Sigmoid colon (tissue), 7 donors: ENCODE data around the gene SPIN1. TPM values are rescaled to one million over a fixed set of nuclear protein-coding genes. Genes with fewer than 3 reads are reported as not detected.
"Not testable (repeated sequence)": the region's sequence is repeated elsewhere in the genome, so short reads cannot be mapped to it uniquely, and the experiment has no call there.

Experiments
- DNase-seq: peaks from one replicate; pipeline ENCODE4 v3.0.0-alpha.2; 2019
- H3K27ac ChIP-seq, 4 donors: fragments of 200-600 bp; sonication (generic); one replicate each; pipeline ENCODE4 v1.5.1; 2016 to 2019; ENCODE audit warnings: mild to moderate bottlenecking in 1 of 4
- H3K27me3 ChIP-seq, 3 donors: fragments of 200-600 bp; sonication (generic); one replicate each; pipeline ENCODE4 v1.5.1; 2019; ENCODE audit warnings: mild to moderate bottlenecking in 1 of 3
- H3K36me3 ChIP-seq, 4 donors: fragments of 200-600 bp; sonication (generic); one replicate each; pipeline ENCODE4 v1.5.1; 2016 to 2019
- H3K4me1 ChIP-seq, 4 donors: fragments of 200-600 bp; sonication (generic); one replicate each; pipeline ENCODE4 v1.5.1; 2017 to 2019
- H3K4me3 ChIP-seq, 4 donors: fragments of 200-600 bp; sonication (generic); one replicate each; pipeline ENCODE4 v1.5.1; 2017 to 2019; ENCODE audit warnings: mild to moderate bottlenecking in 2 of 4, moderate library complexity in 1 of 4
- H3K9me3 ChIP-seq, 4 donors: fragments of 200-600 bp in 3 of 4; sonication (generic) in 3 of 4; one replicate each; pipeline versions ENCODE4 v1.5.1 to v1.6.1; 2013 to 2019
- CTCF ChIP-seq, 4 experiments: fragments of 450-650 bp in 3 of 4; fragments of 200-600 bp in 1 of 4; IDR thresholded peaks; one replicate each; pipeline ENCODE4 v1.5.1; 2016 to 2019; ENCODE audit warnings: antibody characterized with exemption in 4 of 4, mild to moderate bottlenecking in 3 of 4, moderate library complexity in 2 of 4
- EP300 ChIP-seq, 4 donors: sonication (generic); formaldehyde crosslinking; IDR thresholded peaks; one replicate each; pipeline ENCODE4 v1.6.1; 2017; ENCODE audit warnings: antibody characterized with exemption in 4 of 4
- POLR2A ChIP-seq, 2 donors: fragments of 450-650 bp; IDR thresholded peaks; one replicate each; pipeline ENCODE4 v1.6.1; 2016; ENCODE audit warnings: antibody characterized with exemption in 2 of 2, mild to moderate bottlenecking in 2 of 2, moderate library complexity in 2 of 2
- POLR2AphosphoS5 ChIP-seq, 4 donors: sonication (generic); formaldehyde crosslinking; IDR thresholded peaks; one replicate each; pipeline ENCODE4 v1.6.1; 2017; ENCODE audit warnings: antibody characterized with exemption in 4 of 4
- WGBS, 2 donors: extraction: QIAGEN DNeasy Blood & Tissue Kit; methylation state at CpG; one replicate each; pipeline ENCODE4 v1.1.7; 2013; 5-methylcytosine and 5-hydroxymethylcytosine counted together
- intact Hi-C: fragments of 100-400 bp; cut with DNase I; formaldehyde crosslinking; loops from one replicate; pipeline ENCODE4 v1.15.1; 2023
- polyA plus RNA-seq, 3 donors: library from polyadenylated mRNA; stranded (reverse); fragments of 200-250 nt; gene quantifications; one replicate each; pipeline ENCODE4 v1.2.3, GENCODE V29; 2013
- total RNA-seq, 4 donors: library from RNA; depleted of rRNA; stranded (reverse); fragments of >200 nt; gene quantifications; one replicate each; pipeline ENCODE4 v1.1.0, GENCODE V29; 2016
- donor health status: healthy with polysubstance abuse.
- donor health status: Bipolar disorder and iron deficiency.
- donor health status: healthy.

SPIN1 gene
- 100 to 1,000 TPM in 1 of 4 donors, 10 to 100 TPM in 3; 79.2 to 102 (median 83.1) TPM for total RNA-seq
- polyA plus RNA-seq: 10 to 100 TPM; 23.3 to 34.8 (median 32.1) TPM

GRCh38 chr9:88388203-88388885 lies at the start of gene SPIN1:
TSS of gene SPIN1 (plus strand) at chr9:88388444. CDS start at chr9:88426540, 38,096 bp downstream.
- peaks cover 0 to 38% (median 28%) of the 10 kb centered on the region in 4 donors for H3K4me1 ChIP-seq
- peak; percentile 88 for DNase-seq
- intact Hi-C loops: loop anchor here (5.0 to 10.0 kb wide), 7 partner anchors 189 to 706 kb away; partner anchors contain the start of genes CDK20 and CTSL
- H3K4me3 ChIP-seq: peak within 1 kb of the TSS; percentile 54 to 97 (median 96)
- H3K27me3 ChIP-seq: no peaks in the 10 kb centered on the region
- TF ChIP-seq POLR2A (IDR thresholded peaks at IDR 0.05) (no peak), POLR2AphosphoS5 (IDR thresholded peaks at IDR 0.05) (peak in 2 of 4 donors; percentile 61 to 71), EP300 (IDR thresholded peaks at IDR 0.05) (no peak), CTCF (IDR thresholded peaks at IDR 0.05) (peak in 1 of 4 experiments; percentile 46)
- H3K9me3 ChIP-seq: no peaks in the 10 kb centered on the region
- H3K36me3 ChIP-seq: no peaks in the 10 kb centered on the region
- 1% methylated on average over 106 of the region's 106 CpGs for WGBS, 2 donors
- H3K27ac ChIP-seq: peak within 1 kb of the TSS; percentile 87 to 96 (median 95)

- intact Hi-C loops: no loop called here
- 41 to 58% methylated on average over 4 of the region's 4 CpGs for WGBS, 2 donors
- H3K4me3 ChIP-seq: no peak overlapping the region
- H3K4me1 ChIP-seq: no peaks in the 10 kb centered on the region
- no peaks in the 10 kb centered on the region for H3K36me3 ChIP-seq
- H3K27ac ChIP-seq: no peak overlapping the region
- no peak for DNase-seq
- H3K27me3 ChIP-seq: no peaks in the 10 kb centered on the region
- TF ChIP-seq CTCF (IDR thresholded peaks at IDR 0.05) (no peak), POLR2AphosphoS5 (IDR thresholded peaks at IDR 0.05) (no peak), EP300 (IDR thresholded peaks at IDR 0.05) (no peak), POLR2A (IDR thresholded peaks at IDR 0.05) (no peak)
- no peaks in the 10 kb centered on the region for H3K9me3 ChIP-seq
These were observed 48.9 kb upstream of the SPIN1 start for GRCh38 chr9:88339317-88339716.

GRCh38 chr9:88342246-88342645 lies 46.0 kb upstream of the SPIN1 start:
- intact Hi-C loops: no loop called here
- WGBS, 2 donors: 79 to 88% methylated on average over 2 of the region's 2 CpGs
- Histone ChIP-seq H3K9me3 (no peaks in the 10 kb centered on the region), H3K4me3 (no peak overlapping the region), H3K36me3 (no peaks in the 10 kb centered on the region), H3K4me1 (no peaks in the 10 kb centered on the region), H3K27me3 (no peaks in the 10 kb centered on the region), H3K27ac (no peak overlapping the region)
- TF ChIP-seq POLR2AphosphoS5 (IDR thresholded peaks at IDR 0.05) (no peak), POLR2A (IDR thresholded peaks at IDR 0.05) (no peak), CTCF (IDR thresholded peaks at IDR 0.05) (no peak), EP300 (IDR thresholded peaks at IDR 0.05) (no peak)
- DNase-seq: no peak

GRCh38 chr9:88344013-88344412 lies 44.2 kb upstream of the SPIN1 start:
- intact Hi-C loops: no loop called here
- 76 to 80% methylated on average over 7 of the region's 7 CpGs for WGBS, 2 donors
- Histone ChIP-seq H3K27ac (no peak overlapping the region), H3K9me3 (no peaks in the 10 kb centered on the region), H3K4me3 (no peak overlapping the region), H3K4me1 (no peaks in the 10 kb centered on the region), H3K36me3 (no peaks in the 10 kb centered on the region), H3K27me3 (no peaks in the 10 kb centered on the region)
- no peak for DNase-seq
- TF ChIP-seq EP300 (IDR thresholded peaks at IDR 0.05): no peak
- no peak for TF ChIP-seq POLR2AphosphoS5 (IDR thresholded peaks at IDR 0.05)
- TF ChIP-seq CTCF (IDR thresholded peaks at IDR 0.05): no peak
- no peak for TF ChIP-seq POLR2A (IDR thresholded peaks at IDR 0.05)

GRCh38 chr9:88350354-88350753 lies 37.9 kb upstream of the SPIN1 start:
- H3K27ac ChIP-seq, intact Hi-C loops, H3K4me3 ChIP-seq, H3K4me1 ChIP-seq, H3K27me3 ChIP-seq, H3K36me3 ChIP-seq, DNase-seq, H3K9me3 ChIP-seq: not testable (repeated sequence)
- 77 to 87% methylated on average over 5 of the region's 5 CpGs for WGBS, 2 donors
